Tibial nerve (tissue), 4 donors: ENCODE data around the gene TMEM63A. TPM values are rescaled to one million over a fixed set of nuclear protein-coding genes. Genes with fewer than 3 reads are reported as not detected.

Source experiments
- DNase-seq, 2 donors: peaks; one replicate each; pipeline ENCODE4 v3.0.0-alpha.2; 2019; ENCODE audit warnings: low spot score in 2 of 2
- H3K27ac ChIP-seq, 4 donors: fragments of 200-600 bp; sonication (generic) in 3 of 4; one replicate each; pipeline ENCODE4 v1.5.1; 2017 to 2019; ENCODE audit warnings: mild to moderate bottlenecking in 1 of 4
- H3K27me3 ChIP-seq, 2 donors: fragments of 200-600 bp; sonication (generic) in 1 of 2; one replicate each; pipeline versions ENCODE4 v1.5.1 to v1.6.0; 2017 to 2019
- H3K36me3 ChIP-seq, 3 donors: fragments of 200-600 bp; sonication (generic); one replicate each; pipeline ENCODE4 v1.5.1; 2018 to 2019
- H3K4me1 ChIP-seq, 4 donors: fragments of 200-600 bp; sonication (generic) in 3 of 4; one replicate each; pipeline ENCODE4 v1.5.1; 2017 to 2019
- H3K4me3 ChIP-seq, 4 donors: fragments of 200-600 bp; sonication (generic) in 3 of 4; one replicate each; pipeline ENCODE4 v1.5.1; 2017 to 2019; ENCODE audit warnings: mild to moderate bottlenecking in 1 of 4, moderate library complexity in 1 of 4
- H3K9me3 ChIP-seq, 4 donors: fragments of 200-600 bp; sonication (generic) in 3 of 4; one replicate each; pipeline ENCODE4 v1.5.1; 2017 to 2019
- CTCF ChIP-seq, 5 experiments: fragments of 200-600 bp in 3 of 5; fragments of 450-650 bp in 2 of 5; sonication (generic) in 3 of 5; IDR thresholded peaks; one replicate each; pipeline ENCODE4 v1.5.1; 2016 to 2019; ENCODE audit warnings: antibody characterized with exemption in 5 of 5, mild to moderate bottlenecking in 3 of 5, moderate library complexity in 2 of 5
- EP300 ChIP-seq, 2 donors: sonication (generic); formaldehyde crosslinking; IDR thresholded peaks; one replicate each; pipeline ENCODE4 v1.6.1; 2017; ENCODE audit warnings: antibody characterized with exemption in 2 of 2, mild to moderate bottlenecking in 1 of 2
- POLR2A ChIP-seq, 2 donors: fragments of 450-650 bp; IDR thresholded peaks; one replicate each; pipeline ENCODE4 v1.6.1; 2017; ENCODE audit warnings: antibody characterized with exemption in 2 of 2, mild to moderate bottlenecking in 2 of 2, moderate library complexity in 2 of 2
- WGBS, 2 donors: methylation state at CpG; one replicate each; pipeline ENCODE4 v1.1.5; 2018; 5-methylcytosine and 5-hydroxymethylcytosine counted together
- total RNA-seq, 4 donors: library from RNA; depleted of rRNA; stranded (reverse); fragments of >200 nt; gene quantifications; one replicate each; pipeline ENCODE4 v1.1.0, GENCODE V29; 2016

TMEM63A gene
- total RNA-seq, 4 donors from 2014 or later, result 63.2 to 91.5 (median 66.7) TPM

- DNase-seq, result no peak
- H3K9me3 ChIP-seq, result no peaks in the 10 kb centered on the region
- no peak overlapping the region for H3K27ac ChIP-seq
- no peaks in the 10 kb centered on the region for H3K4me1 ChIP-seq
- no peak overlapping the region for H3K4me3 ChIP-seq
- peaks cover 0 to 11% of the 10 kb centered on the region in 2 donors for H3K27me3 ChIP-seq
- WGBS, 2 donors, result 80 to 84% methylated on average over 14 of the region's 14 CpGs
- no peaks in the 10 kb centered on the region for H3K36me3 ChIP-seq
- TF ChIP-seq CTCF (IDR thresholded peaks at IDR 0.05) (no peak), EP300 (IDR thresholded peaks at IDR 0.05) (no peak)
Observed at GRCh38 chr1:225891229-225891972, 9.2 kb upstream of the TMEM63A start.

DNA sequence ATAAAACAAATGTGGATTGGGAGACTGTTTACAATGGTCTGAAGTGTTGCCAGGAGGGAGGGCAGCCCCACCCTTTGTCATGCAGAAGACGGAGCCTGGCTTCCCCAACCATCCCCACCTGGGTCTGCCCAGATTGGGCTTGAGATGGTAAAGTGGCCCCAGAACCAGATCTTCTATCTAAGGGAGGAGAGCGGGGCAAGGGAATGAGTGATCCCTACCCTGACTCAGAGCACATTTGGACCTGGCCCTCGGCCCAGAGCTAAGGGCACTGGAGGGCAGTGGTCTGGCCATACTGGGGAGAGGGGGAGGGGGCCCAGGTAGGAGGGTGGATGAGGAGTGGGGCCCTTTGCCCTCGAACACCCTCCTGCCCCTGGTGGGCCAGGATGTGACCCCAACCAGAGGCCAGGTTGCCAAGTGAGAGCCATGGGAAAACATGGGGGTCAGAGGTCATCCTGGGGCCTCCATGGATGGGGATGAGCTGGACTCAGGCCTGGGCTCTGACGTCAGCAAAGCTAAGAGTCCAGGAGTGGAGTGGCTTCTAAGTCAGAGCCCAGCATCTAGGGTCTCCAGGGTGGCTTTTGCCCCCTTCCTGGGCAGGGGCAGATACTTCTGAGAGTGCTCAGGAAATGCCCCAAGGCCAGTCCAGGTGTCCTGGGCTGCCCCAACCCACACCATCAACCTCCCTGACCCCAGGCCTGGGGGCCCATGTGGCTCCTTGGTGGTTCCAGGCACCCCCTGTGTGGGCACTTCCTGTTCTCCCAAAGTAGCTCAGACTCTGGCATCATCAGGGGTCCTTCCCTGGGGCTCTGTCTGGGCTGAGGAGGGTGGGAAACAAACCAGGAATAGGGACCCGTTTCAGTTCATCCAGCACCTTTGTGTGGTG lies 8.4 kb upstream of the TMEM63A start:
- TF ChIP-seq CTCF (IDR thresholded peaks at IDR 0.05) (no peak), POLR2A (IDR thresholded peaks at IDR 0.05) (no peak)
- Histone ChIP-seq H3K9me3 (no peaks in the 10 kb centered on the region), H3K4me1 (no peaks in the 10 kb centered on the region), H3K27me3 (peaks cover 0 to 11% of the 10 kb centered on the region in 2 donors), H3K4me3 (no peak overlapping the region), H3K27ac (no peak overlapping the region), H3K36me3 (no peaks in the 10 kb centered on the region)
- WGBS, 2 donors, result 54 to 59% methylated on average over 5 to 6 of the region's 6 CpGs
- no peak for DNase-seq

DNA sequence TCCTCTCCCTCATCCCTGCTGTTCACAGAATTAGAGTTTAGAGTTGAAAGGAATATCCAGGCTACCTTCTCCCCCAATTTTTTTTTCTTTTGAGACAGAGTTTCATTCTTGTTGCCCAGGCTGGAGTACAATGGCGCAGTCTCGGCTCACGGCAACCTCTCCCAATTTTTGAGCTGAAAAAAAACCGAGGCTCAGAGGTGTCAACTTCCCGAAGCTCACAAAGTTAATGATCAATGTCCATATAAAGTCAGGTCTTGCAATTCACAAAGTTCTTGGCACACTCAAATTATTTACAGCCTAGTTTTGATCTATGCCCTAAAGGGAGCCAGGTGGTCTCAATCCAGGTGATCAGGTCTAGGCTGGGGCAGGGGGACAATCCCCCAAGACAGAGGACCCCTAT lies 7.6 kb upstream of the TMEM63A start:
- 82 to 89% methylated on average over 5 of the region's 5 CpGs for WGBS, 2 donors

DNA sequence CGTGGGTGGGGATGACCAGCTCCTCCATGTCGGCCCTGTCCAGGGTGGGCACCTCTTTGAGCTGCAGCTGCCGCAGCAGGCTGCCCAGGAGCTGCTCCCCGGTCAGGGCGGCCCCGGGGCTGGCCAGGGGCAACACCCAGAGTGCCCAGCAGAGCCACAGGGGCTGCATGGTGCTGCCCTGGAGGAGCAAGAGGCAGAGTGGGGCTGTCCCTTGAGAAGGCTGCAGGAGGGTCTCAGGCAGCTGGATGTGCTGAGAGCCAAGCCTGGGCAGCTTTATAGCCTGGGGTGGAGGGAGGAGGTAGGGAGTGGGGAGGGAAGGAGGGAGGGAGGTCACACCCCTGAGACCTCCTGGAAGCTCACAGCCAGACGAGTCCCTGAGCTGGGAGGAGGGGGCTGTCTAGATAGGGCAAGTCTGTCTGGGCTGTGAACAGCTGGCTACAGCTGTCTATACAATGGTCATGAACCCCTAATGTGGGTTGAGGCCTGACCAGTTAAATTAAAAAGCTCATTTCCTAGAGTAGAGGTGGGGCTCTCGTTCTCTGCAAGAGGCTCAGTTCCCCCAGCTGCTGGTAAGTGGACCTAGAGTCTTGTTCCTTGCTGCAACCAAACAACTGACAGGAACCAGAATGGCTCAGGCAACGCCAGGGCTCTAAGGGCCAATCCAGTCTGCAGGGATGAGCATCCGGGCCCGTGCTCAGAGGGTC lies 6.9 kb upstream of the TMEM63A start, which contains the start of gene LEFTY1:
TSS of gene LEFTY1 (minus strand) at position 249 of the 704 bp plus-strand sequence. CDS start at position 169, 80 bp downstream.
- no peak for DNase-seq
- Histone ChIP-seq H3K36me3 (no peaks in the 10 kb centered on the region), H3K4me3 (no peak within 1 kb of the TSS), H3K27ac (no peak within 1 kb of the TSS), H3K27me3 (peaks cover 0 to 11% of the 10 kb centered on the region in 2 donors), H3K4me1 (no peaks in the 10 kb centered on the region), H3K9me3 (no peaks in the 10 kb centered on the region)
- WGBS, 2 donors, result 61 to 69% methylated on average over 6 to 7 of the region's 11 CpGs
- no peak for TF ChIP-seq CTCF (IDR thresholded peaks at IDR 0.05)
- TF ChIP-seq EP300 (IDR thresholded peaks at IDR 0.05), result no peak
- no peak for TF ChIP-seq POLR2A (IDR thresholded peaks at IDR 0.05)

More for the DNA sequence above, 7.6 kb upstream of the TMEM63A start:
- Histone ChIP-seq H3K9me3 (no peaks in the 10 kb centered on the region), H3K27me3 (peaks cover 0 to 11% of the 10 kb centered on the region in 2 donors), H3K27ac (no peak overlapping the region), H3K4me1 (no peaks in the 10 kb centered on the region), H3K36me3 (no peaks in the 10 kb centered on the region), H3K4me3 (no peak overlapping the region)
- TF ChIP-seq EP300 (IDR thresholded peaks at IDR 0.05) (no peak), POLR2A (IDR thresholded peaks at IDR 0.05) (no peak), CTCF (IDR thresholded peaks at IDR 0.05) (no peak)
- no peak for DNase-seq
